CD4-positive, CD25-positive, alpha-beta regulatory T cell (primary cell): ENCODE measurements around the gene MYMK. TPM values are rescaled to one million over a fixed set of nuclear protein-coding genes. Genes with fewer than 3 reads are reported as not detected.

Experiments
- ATAC-seq, 2 donors: fragments of 150-1000 bp; cut with Tn5 transposase; one replicate each; pipeline ENCODE4 v1.10.0; 2021; ENCODE audit warnings: low read depth in 2 of 2, moderate number of reproducible peaks in 2 of 2, moderate library complexity in 1 of 2
- DNase-seq, 3 donors: peaks; one replicate each; pipeline versions ENCODE4 v3.0.0 to v3.0.0-alpha.2; 2012 to 2022; ENCODE audit warnings: mixed read lengths in 1 of 3
- H3K27ac ChIP-seq: one replicate; pipeline ENCODE4 v1.7.0; 2013; ENCODE audit warnings: mild to moderate bottlenecking, low read length; ENCODE audit not compliant: insufficient read depth, poor library complexity, severe bottlenecking
- H3K27me3 ChIP-seq: one replicate; pipeline ENCODE4 v1.7.0; 2013; ENCODE audit warnings: low read length; ENCODE audit not compliant: control insufficient read depth, insufficient read depth
- H3K36me3 ChIP-seq: one replicate; pipeline ENCODE4 v1.7.0; 2013; ENCODE audit warnings: mild to moderate bottlenecking, low read length, moderate library complexity; ENCODE audit not compliant: control insufficient read depth, insufficient read depth
- H3K4me1 ChIP-seq: 2 replicates; pipeline ENCODE4 v1.7.0; 2013; ENCODE audit warnings: mild to moderate bottlenecking, low read length; ENCODE audit not compliant: insufficient read depth, control insufficient read depth, poor library complexity, severe bottlenecking
- H3K4me3 ChIP-seq: one replicate; pipeline ENCODE4 v1.7.0; 2013; ENCODE audit warnings: low read depth, mild to moderate bottlenecking, low read length, moderate library complexity
- H3K9me3 ChIP-seq, 2 experiments: 1 replicate in 1 of 2; 2 replicates in 1 of 2; pipeline ENCODE4 v1.7.0; 2013; ENCODE audit warnings: low read length in 2 of 2, mild to moderate bottlenecking in 1 of 2, moderate library complexity in 1 of 2; ENCODE audit not compliant: control insufficient read depth in 2 of 2
- H3K27ac Mint-ChIP-seq, 3 donors: one replicate each; pipeline ENCODE4 v1.8.0; 2020 to 2022; ENCODE audit warnings: mild to moderate bottlenecking in 3 of 3, mixed read lengths in 3 of 3, moderate library complexity in 2 of 3
- H3K27me3 Mint-ChIP-seq: one replicate; pipeline ENCODE4 v1.8.0; 2022; ENCODE audit warnings: mild to moderate bottlenecking, mixed read lengths
- H3K36me3 Mint-ChIP-seq: one replicate; pipeline ENCODE4 v1.8.0; 2020; ENCODE audit warnings: mixed read lengths
- H3K4me1 Mint-ChIP-seq, 4 donors: one replicate each; pipeline ENCODE4 v1.8.0; 2020 to 2022; ENCODE audit warnings: mixed read lengths in 4 of 4, mild to moderate bottlenecking in 1 of 4
- H3K4me3 Mint-ChIP-seq, 4 donors: one replicate each; pipeline ENCODE4 v1.8.0; 2020 to 2022; ENCODE audit warnings: mild to moderate bottlenecking in 4 of 4, mixed read lengths in 4 of 4, moderate library complexity in 3 of 4
- H3K9me3 Mint-ChIP-seq, 7 donors: one replicate each; pipeline ENCODE4 v1.8.0; 2020 to 2022; ENCODE audit warnings: mixed read lengths in 7 of 7, mild to moderate bottlenecking in 3 of 7, moderate library complexity in 2 of 7
- polyA plus RNA-seq, 4 donors: library from polyadenylated mRNA; unstranded; fragments of 300-500 nt; fragmentation: Illumina TruSeq; gene quantifications; one replicate each; pipeline ENCODE4 v1.2.3, GENCODE V29; 2021
- total RNA-seq: library from RNA; stranded (reverse); gene quantifications from one replicate; pipeline ENCODE4 v1.2.3, GENCODE V29; 2022

The MYMK gene
- total and polyA plus RNA-seq, 5 donors from 2014 or later, result not detected

GRCh38 chr9:133464638-133465037 lies 60.1 kb downstream of the MYMK start:
- DNase-seq (no peak), ATAC-seq (no peak)
- H3K27me3 Mint-ChIP-seq, result no peaks in the 10 kb centered on the region

More at GRCh38 chr9:133464638-133465037, 60.1 kb downstream of the MYMK start:
- no peaks in the 10 kb centered on the region for H3K36me3 ChIP-seq
- peaks cover 8% of the 10 kb centered on the region for H3K4me1 ChIP-seq
- Mint-ChIP-seq H3K9me3 (no peaks in the 10 kb centered on the region), H3K4me3 (no peak overlapping the region), H3K27ac (no peak overlapping the region), H3K4me1 (peaks cover 0 to 16% (median 3%) of the 10 kb centered on the region in 4 donors), H3K36me3 (no peaks in the 10 kb centered on the region)
- H3K9me3 ChIP-seq, result no peaks in the 10 kb centered on the region
- no peak overlapping the region for H3K27ac ChIP-seq
- H3K27me3 ChIP-seq, result no peaks in the 10 kb centered on the region
- H3K4me3 ChIP-seq, result no peak overlapping the region

Other genes with a start within 250 kb of the MYMK start
- gene ABO, start 249.8 kb downstream of the MYMK start, total RNA-seq, result 0.62 TPM
- gene ABO, start 249.8 kb downstream of the MYMK start, polyA plus RNA-seq, result not detected
- 14.6 TPM for gene SURF6, start 188.8 kb downstream of the MYMK start, total RNA-seq
- gene SURF6, start 188.8 kb downstream of the MYMK start, polyA plus RNA-seq, result 1 to 10 TPM; 5.4 to 8.4 (median 6.9) TPM
- gene MED22, start 176.8 kb downstream of the MYMK start, total RNA-seq, result 29.3 TPM
- gene MED22, start 176.8 kb downstream of the MYMK start, polyA plus RNA-seq, result 10 to 100 TPM in 3 of 4 donors, 1 to 10 TPM in 1; 7.3 to 16.2 (median 11.1) TPM
- 1,813 TPM for gene RPL7A, start 176.7 kb downstream of the MYMK start, total RNA-seq
- 1,000 to 10,000 TPM in 2 of 4 donors, 100 to 1,000 TPM in 2; 747 to 1,102 (median 951) TPM for gene RPL7A, start 176.7 kb downstream of the MYMK start, polyA plus RNA-seq
- gene SURF1, start 168.5 kb downstream of the MYMK start, total RNA-seq, result 41.8 TPM
- gene SURF1, start 168.5 kb downstream of the MYMK start, polyA plus RNA-seq, result 100 to 1,000 TPM; 114 to 120 (median 115) TPM
- 24.3 TPM for gene SURF2, start 168.4 kb downstream of the MYMK start, total RNA-seq
- gene SURF2, start 168.4 kb downstream of the MYMK start, polyA plus RNA-seq, result 10 to 100 TPM; 34.5 to 47.1 (median 37.0) TPM
- 132 TPM for gene SURF4, start 148.9 kb downstream of the MYMK start, total RNA-seq
- gene SURF4, start 148.9 kb downstream of the MYMK start, polyA plus RNA-seq, result 100 to 1,000 TPM; 189 to 227 (median 212) TPM
- gene STKLD1, start 148.6 kb downstream of the MYMK start, total RNA-seq, result 0.86 TPM
- under 1 TPM; 0.09 to 0.28 (median 0.15) TPM for gene STKLD1, start 148.6 kb downstream of the MYMK start, polyA plus RNA-seq
- gene REXO4, start 106.9 kb downstream of the MYMK start, total RNA-seq, result 19.4 TPM
- 10 to 100 TPM in 3 of 4 donors, 1 to 10 TPM in 1; 9.8 to 17.8 (median 14.7) TPM for gene REXO4, start 106.9 kb downstream of the MYMK start, polyA plus RNA-seq
- 0.47 TPM for gene ADAMTS13, start 102.6 kb downstream of the MYMK start, total RNA-seq
- gene ADAMTS13, start 102.6 kb downstream of the MYMK start, polyA plus RNA-seq, result under 1 TPM in 1 of 4 donors, not detected in 3; 0.10 TPM
- gene CACFD1, start 65.0 kb downstream of the MYMK start, total RNA-seq, result 1.8 TPM
- 1 to 10 TPM; 1.2 to 3.0 (median 1.7) TPM for gene CACFD1, start 65.0 kb downstream of the MYMK start, polyA plus RNA-seq
- gene SLC2A6, start 45.9 kb downstream of the MYMK start, total RNA-seq, result 1.8 TPM
- 1 to 10 TPM in 3 of 4 donors, under 1 TPM in 1; 0.63 to 2.2 (median 1.6) TPM for gene SLC2A6, start 45.9 kb downstream of the MYMK start, polyA plus RNA-seq
- gene ADAMTSL2, start 9.7 kb upstream of the MYMK start, total RNA-seq, result not detected
- not detected for gene ADAMTSL2, start 9.7 kb upstream of the MYMK start, polyA plus RNA-seq
- gene FAM163B, start 84.4 kb upstream of the MYMK start, total RNA-seq, result not detected
- gene FAM163B, start 84.4 kb upstream of the MYMK start, polyA plus RNA-seq, result not detected
- gene DBH, start 111.4 kb upstream of the MYMK start, total RNA-seq, result 0.12 TPM
- not detected for gene DBH, start 111.4 kb upstream of the MYMK start, polyA plus RNA-seq
- gene SARDH, start 213.4 kb upstream of the MYMK start, total RNA-seq, result 15.6 TPM
- gene SARDH, start 213.4 kb upstream of the MYMK start, polyA plus RNA-seq, result 1 to 10 TPM; 5.8 to 9.7 (median 8.2) TPM